PFSK-1 (cell line): ENCODE measurements around the gene CACNA1F.

Experiments used
- POLR2AphosphoS5 ChIP-seq: IDR thresholded peaks from 2 replicates; pipeline ENCODE4 v1.6.1; 2012; ENCODE audit warnings: low read depth, mild to moderate bottlenecking, control low read depth, low read length, moderate library complexity
- REST ChIP-seq, 2 experiments: IDR thresholded peaks; 2 replicates each; pipeline versions ENCODE4 v1.6.1 to v1.8.0; 2011 to 2012; ENCODE audit warnings: low read depth in 2 of 2, low read length in 2 of 2, control low read depth in 1 of 2, inconsistent platforms in 1 of 2, mild to moderate bottlenecking in 1 of 2, moderate library complexity in 1 of 2; ENCODE audit not compliant: insufficient read depth in 1 of 2
- SIN3A ChIP-seq: IDR thresholded peaks from 2 replicates; pipeline ENCODE4 v1.6.1; 2012; ENCODE audit warnings: mild to moderate bottlenecking, low read length, moderate library complexity, borderline replicate concordance; ENCODE audit not compliant: insufficient read depth
- TAF1 ChIP-seq: IDR thresholded peaks from 2 replicates; pipeline ENCODE4 v1.6.1; 2012; ENCODE audit warnings: low read length, control low read depth, borderline replicate concordance; ENCODE audit not compliant: insufficient read depth

- TF ChIP-seq SIN3A (no peak), TAF1 (no peak), REST (IDR thresholded peaks at IDR 0.05; ENCODE audit: insufficient read depth in 1 of 2, low read depth in 2 of 2, low read length in 2 of 2) (no peak), POLR2AphosphoS5 (no peak)
Measured at GRCh38 chrX:49172280-49172780, 60.8 kb downstream of the CACNA1F start.
